CD4-positive, alpha-beta T cell treated with Interleukin-6 at 100 ng/mL for 8 hours (primary cell): Measurements from ENCODE around the gene BLID.

ENCODE experiments used
- DNase-seq: peaks from one replicate; pipeline ENCODE4 v3.0.0-alpha.2; 2020; ENCODE audit warnings: mixed read lengths, low spot score

The BLID gene, protein sequence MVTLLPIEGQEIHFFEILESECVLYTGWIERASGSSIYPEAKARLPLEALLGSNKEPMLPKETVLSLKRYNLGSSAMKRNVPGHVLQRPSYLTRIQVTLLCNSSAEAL

GRCh38 chr11:122115524-122116379, at the start of gene BLID:
TSS of gene BLID (minus strand) at chr11:122116215. CDS start at chr11:122115922, 293 bp downstream.
- DNase-seq = no peak

- no peak for DNase-seq
These were observed 47.2 kb upstream of the BLID start for GRCh38 chr11:122163053-122163819.

DNA sequence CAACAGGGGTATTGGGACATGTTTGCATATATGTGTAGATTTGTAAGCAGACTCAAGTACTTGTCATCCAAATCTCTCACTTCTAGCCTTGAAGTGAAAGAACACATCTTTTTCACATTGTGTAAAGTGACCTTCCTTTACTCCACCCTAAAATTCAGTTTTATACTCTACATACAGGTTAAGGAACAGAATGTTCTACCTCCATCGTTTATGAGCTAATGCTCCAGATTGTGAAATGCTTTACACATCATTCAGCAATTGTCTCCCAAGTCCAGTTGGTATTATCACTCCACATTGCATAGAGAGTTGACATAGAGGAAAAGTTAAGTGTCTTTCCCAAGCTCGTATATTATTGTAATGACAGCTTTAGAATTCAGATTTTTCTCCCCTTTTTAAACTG, 46.1 kb upstream of the BLID start:
- DNase-seq = no peak

DNA sequence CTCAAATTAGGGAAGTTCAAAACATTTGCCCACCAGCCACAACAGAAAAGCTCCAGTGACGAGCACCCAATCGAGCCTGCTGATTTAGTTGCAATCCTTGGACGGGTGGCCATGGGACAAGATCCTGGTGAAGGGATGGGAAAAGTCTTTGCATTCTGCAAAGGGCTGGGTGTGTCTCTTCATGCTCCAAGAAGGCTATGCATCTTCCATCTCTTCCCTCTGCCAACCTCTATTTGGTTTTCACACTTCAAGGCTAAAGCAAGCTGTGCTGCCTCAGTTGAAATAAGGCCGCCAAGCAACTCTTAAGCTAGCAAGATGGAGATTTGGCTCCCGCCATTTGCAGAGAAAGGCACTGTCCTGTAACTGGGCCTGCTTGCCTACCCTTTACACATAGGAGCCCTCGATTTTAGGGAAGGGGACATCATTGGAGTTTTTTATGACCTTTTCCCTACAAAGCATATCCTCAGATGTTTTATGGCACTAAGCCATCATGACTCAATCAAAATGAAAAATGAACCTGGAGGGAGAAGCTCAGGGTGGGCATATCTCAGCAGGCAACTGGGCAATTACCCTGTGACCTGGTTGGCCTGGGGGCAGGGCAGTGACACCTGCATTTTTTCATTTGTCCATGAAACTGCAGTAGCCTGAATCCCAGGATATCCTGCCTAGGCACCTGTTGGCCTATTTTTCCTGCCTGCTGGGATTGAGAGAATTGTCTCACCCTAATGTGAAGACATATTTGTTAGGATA, 45.0 kb upstream of the BLID start:
- DNase-seq = no peak

DNA sequence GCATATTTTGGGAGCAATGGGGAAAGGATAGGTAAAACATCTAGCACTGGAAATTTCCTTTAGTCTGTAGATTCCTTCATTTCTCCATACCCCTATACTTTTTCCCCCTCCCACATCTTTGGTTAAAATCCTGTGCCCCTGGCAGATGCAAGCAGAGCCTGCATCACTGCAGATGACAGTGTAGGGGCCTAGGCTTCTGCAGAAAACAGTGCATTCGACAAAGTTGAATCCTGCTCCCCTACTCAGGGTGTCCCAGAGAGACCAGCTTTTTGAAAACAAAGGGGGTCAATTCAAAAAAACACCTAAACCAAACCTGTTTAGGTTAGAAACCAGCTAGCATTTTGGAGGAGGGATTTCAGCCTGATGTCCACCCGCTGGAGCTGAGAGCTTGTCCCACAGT, 43.8 kb upstream of the BLID start:
- no peak for DNase-seq

- no peak for DNase-seq
These were observed 43.2 kb upstream of the BLID start for GRCh38 chr11:122159173-122159721.

DNA sequence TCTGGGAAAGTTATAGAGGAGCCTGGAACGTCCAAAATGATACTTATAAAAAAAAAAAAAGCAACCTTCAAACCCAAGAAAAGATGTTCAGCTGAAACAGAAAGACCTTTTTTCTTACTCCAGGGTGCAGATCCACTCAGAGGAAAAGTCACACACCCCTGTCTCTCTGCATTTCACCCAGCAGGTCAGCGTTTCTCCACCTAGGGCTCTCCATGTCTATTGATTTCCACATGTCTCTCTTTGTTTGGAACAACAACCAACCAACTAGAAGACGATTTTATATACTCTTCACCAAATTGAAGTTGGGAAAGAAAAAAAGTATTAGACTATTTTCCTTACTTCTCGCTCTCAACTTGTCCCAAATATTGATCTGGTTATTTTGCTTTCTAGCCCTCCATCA, 42.2 kb upstream of the BLID start:
- DNase-seq = no peak

GRCh38 chr11:122157653-122158161, 41.7 kb upstream of the BLID start:
- no peak for DNase-seq

GRCh38 chr11:122156940-122157382, 40.9 kb upstream of the BLID start:
- DNase-seq = no peak

- no peak for DNase-seq
These were observed 39.9 kb upstream of the BLID start for GRCh38 chr11:122155765-122156527.

DNA sequence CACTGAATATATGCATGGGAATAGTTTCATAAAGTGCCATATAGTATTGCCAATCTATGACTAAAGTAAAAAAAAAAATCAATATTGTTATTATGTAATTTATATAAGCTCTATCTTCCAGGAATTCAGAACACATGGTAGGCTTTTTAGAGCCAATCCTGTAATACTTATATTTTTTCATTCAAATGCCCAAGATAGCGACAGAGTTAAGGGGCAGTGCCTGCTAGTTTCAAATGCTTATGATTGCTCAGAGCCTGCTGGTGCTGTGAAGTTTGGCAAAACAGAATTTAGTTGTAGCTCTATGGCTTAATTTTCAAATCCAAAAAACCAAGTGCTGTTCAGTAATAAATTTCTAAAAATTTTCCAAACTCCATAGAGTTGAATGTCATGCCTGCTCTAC, 39.0 kb upstream of the BLID start:
- no peak for DNase-seq

DNA sequence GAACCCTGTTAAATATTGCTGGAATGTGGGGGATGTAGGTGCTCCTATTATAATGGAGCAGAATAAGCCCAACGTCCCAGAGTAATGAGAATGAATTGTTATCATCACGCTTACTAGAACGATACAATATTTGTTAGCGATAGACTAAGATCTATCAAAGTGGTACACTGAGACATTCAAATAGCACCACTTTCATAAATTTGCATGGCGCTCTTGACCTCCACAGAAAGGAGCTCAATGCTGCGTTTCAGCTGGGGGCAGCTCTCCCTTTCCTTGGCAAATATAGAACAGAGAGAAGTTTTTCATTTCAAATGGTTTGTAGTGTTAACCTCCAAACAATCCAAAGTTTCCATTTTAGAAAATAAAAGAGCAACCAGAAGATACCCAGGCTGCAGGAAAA, 38.2 kb upstream of the BLID start:
- DNase-seq = no peak

DNA sequence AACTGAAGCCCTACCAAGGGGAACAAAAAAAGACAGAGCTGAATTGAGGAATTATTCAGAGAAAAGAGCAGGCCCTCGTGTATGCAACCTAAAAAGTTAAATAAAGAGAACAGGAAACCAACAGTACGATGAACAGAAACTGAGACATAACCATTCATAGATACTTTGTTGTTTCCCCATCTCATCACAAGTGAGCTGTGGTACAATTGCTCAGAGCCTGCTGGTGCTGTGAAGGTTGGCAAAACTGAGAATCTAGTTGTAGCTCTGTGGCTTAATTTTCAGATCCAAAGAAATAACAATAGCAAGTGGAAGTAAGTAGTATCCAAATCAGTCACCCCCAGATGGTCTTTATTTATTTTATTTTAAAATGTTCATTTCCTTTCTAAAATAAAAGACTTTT, 37.7 kb upstream of the BLID start:
- DNase-seq = no peak

DNA sequence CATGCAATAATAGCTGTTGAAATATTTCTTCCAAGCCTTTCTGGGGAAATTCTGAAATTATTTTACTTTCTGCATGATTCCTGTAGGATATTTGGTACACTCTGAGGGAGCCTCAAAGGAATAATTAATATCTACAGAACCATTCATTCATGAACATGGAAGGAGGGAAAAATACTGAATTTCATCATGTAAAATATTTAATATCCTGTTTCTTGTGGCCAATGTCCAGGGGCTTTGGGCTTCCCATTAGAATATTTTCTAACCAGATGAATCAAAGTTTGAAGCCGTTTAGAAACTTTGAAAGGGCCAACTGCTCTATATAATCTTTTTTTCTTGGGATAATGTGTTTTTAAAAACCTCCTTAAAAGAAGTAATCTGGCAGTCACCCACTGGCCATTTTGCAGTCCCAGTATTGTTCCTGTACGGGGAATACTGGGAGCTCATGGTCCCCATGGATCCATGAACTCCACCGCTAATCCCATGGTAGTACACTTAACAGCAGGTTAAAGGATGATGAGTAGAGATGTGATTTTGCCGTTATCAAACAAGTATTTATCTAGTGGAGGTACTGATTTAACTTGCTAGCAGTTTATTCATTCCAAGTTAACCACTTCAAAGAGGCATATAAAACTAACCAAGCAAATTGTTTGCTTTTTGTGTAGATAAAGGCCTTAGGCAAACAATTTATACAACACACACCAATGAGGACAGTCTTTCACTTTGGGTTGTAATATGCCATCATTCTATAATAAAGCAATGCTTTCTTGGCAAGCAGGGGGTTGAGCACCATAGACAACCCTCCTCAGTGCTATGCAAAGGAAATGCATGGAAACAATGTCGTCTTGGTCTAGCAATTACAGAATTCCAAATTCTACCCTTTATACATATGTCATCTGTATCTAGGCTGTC, 34.5 kb upstream of the BLID start:
- no peak for DNase-seq

- DNase-seq = no peak
These were observed 33.2 kb upstream of the BLID start for GRCh38 chr11:122149202-122149601.

DNA sequence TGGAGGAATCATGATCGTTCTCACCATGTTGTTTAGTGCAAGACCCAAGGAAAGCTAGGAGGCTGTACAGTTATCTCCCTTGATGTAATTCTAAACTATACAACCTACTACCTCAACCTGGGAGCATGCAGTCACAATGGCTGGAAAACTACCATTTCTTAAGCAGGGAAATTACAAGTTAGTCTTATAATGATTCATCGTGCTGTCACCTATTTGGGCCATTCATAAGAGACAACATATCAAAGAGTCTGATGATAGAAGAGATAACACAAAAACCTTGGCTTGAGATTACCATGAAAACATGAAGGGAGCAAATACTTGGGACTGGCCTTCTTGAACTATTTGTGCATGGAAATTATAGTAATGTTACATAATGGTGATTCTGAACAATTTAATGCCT, 30.5 kb upstream of the BLID start:
- DNase-seq = no peak

DNA sequence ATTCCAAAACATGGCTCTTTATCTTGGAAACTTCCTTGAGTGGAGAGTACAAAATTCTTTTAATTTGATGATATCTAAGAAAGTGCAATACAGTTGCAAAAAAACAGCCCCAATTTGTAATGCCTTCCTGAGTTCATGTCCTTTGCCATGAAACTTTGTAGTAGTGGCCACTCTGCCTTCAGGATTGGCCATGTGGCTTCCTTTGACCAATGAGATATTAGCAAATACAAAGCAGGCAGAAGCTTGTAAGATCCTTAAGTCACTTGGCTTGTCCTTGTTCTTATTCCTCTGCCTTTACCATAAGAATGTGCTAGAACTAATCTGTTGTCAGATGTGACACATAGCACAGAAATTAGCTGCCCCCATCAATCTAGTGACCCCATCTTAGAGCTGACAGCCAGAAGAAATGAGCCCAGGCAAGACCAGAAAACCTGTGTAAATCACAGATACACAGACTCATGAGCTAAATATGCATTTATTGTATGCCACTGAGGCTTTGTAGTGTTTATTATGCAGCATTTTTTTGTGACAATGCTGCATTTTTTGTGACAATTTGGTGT, 29.8 kb upstream of the BLID start:
- no peak for DNase-seq

- no peak for DNase-seq
These were observed 28.7 kb upstream of the BLID start for GRCh38 chr11:122144752-122145151.

DNA sequence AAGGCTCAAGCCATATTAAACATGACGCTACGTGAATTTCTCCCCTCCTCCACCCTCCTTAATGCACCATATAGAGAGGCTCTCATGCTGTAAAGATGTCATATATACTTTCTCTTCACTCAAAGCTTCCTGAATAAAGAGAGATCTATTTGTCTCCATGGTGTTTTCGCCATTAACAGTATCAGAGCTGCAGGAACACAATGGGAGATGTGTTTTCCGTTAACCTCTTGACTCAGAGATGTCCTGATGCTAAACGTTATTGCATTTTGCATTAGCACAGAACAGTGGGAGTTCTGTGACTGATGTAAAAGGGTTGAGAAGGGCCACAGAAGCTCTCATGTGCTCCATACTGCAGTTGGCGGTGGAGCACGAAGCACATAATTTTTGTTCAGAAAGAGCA, 25.7 kb upstream of the BLID start:
- no peak for DNase-seq

- no peak for DNase-seq
These were observed 24.5 kb upstream of the BLID start for GRCh38 chr11:122140500-122140899.
